Nucleus accumbens (tissue), 56 donors: Measurements from ENCODE around the gene HEBP2.

Experiments
- DNase-seq, 56 donors: peaks; one replicate each; lab custom pipeline; 2025; lab: John Stamatoyannopoulos, UW

HEBP2 gene

GRCh38 chr6:138396709-138397108 is 7.3 kb upstream of the HEBP2 start:
- DNase-seq = no peak

DNA sequence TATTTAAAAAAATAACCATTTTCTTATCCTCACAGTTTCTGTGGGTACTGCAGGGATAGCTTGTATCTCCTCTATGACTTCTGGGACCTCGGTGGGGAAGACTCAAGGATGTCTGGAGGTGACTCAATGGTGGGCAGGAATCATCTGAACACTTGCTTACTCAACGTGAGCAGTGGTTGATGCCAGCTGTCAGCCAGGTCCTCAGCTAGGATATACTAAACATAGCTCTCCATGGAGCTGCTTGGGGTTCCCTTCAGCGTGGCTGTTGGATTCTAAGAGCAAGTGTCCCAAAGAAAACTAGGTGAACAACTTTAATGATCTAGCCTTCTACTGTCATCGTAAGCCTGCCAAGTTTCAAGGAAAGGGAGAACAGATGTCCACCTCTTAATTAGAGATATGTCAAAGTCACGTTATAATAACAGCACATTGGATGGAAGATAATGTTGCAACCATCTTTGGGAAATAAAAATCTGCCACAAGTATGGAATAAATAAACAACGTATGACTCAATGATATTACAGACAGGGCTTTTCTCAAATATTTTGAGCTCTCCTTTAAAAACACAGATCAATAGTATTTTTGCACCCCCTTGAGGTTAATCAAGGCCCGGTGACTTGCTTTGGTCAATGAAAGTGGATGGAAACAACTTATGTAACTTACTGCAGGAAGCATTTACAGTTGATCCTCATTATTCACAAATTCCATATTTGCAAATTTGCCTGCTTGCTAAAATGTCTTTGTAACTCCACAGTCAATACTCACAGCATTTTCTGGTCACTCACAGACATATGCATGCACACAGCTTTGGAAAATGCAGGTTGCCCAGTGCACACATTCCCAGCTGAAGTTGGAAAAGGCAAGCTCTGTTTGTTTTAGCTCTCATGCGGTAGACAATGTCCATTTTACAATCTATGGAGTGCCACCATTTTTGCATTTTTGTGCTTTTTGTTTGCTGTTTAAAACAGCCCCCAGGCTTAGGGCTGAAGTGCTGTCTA is 6.6 kb upstream of the HEBP2 start:
- no peak for DNase-seq

GRCh38 chr6:138400326-138400725 is 3.7 kb upstream of the HEBP2 start:
- no peak for DNase-seq

DNA sequence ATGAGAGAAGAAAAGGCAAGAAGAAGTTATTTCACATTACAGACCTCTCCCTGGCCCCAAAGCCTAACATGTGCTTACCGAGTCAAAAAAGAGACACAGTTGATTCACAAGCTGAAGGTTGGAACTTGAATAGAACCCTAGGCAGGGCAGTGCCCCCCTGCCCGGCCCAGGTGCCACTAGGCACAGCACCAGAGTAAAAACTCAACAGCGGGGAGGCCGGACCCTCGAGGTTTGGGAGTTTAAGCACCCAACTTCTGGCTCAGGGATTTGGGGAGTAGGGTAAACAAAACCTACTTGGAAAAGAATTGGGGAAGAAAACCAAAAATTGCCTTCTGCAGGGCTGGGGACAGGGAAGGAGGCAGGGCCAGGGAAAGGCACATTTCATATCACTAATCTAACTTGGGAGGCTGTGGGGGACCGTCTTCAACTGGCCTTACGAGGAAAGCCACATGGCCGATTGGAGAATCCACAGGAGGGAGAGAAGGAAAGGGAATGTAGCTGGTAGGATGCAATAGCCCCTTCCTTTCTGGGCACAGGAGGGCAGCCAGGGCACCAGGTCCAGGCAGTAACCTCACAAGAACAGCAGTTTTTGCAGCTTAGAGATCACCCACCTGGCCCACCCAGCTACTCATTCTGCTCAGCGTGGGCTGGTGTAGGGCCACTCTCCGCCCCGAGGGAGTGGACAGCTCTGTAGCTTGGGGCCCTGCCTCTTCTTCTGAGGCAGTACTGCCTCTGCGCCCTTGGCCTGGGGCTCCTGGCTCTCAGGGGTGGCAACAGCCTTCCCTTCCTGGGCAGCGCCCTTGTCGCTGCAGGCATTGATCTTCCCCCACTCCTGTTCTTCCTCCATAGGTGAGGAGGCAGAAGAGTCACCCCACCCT is 1.8 kb upstream of the HEBP2 start:
- DNase-seq = no peak

DNA sequence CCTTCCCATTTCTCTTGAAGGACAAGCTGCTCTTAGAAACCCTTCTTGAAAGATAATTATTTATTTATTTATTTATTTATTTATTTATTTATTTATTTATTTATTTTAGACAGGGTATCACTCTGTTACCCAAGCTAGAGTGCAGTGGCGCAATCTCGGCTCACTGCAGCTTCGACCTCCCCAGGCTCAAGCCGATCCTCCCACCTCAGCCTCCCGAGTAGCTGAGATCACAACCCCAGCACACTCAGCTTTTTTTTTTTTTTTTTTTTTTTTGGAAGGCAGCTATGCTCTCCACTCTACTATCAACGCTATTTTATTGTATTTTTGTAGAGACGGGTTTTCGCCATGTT is 1.2 kb upstream of the HEBP2 start:
- no peak for DNase-seq

GRCh38 chr6:138403324-138403800 is 661 bp upstream of the HEBP2 start:
- peak in 18 of 56 donors; percentile 7 to 46 (median 22) for DNase-seq

GRCh38 chr6:138404666-138405337 is 779 bp downstream of the HEBP2 start:
- DNase-seq = peak in 12 of 56 donors; percentile 10 to 55 (median 28)

- no peak for DNase-seq
Measured at GRCh38 chr6:138405816-138406413, 1.9 kb downstream of the HEBP2 start.

DNA sequence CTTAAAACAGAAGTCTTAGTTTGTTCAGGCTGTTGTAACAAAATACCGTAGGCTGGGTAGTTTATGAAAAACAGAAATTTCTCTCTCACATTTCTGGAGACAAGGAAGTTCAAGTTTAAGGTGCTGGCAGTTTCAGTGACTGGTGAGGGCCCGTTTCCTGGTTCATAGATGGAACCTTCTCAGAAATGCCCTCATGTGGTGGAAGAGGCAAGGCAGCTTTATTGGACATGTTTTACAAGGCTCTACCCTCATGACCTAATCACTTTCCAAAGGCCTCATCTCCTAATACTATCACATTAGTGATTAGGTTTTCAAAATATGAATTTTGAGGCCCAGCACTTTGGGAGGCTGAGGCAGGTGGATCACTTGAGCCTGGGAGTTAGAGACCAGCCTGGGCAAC is 2.4 kb downstream of the HEBP2 start:
- no peak for DNase-seq

- no peak for DNase-seq
Measured at GRCh38 chr6:138410048-138410735, 6.2 kb downstream of the HEBP2 start.

DNA sequence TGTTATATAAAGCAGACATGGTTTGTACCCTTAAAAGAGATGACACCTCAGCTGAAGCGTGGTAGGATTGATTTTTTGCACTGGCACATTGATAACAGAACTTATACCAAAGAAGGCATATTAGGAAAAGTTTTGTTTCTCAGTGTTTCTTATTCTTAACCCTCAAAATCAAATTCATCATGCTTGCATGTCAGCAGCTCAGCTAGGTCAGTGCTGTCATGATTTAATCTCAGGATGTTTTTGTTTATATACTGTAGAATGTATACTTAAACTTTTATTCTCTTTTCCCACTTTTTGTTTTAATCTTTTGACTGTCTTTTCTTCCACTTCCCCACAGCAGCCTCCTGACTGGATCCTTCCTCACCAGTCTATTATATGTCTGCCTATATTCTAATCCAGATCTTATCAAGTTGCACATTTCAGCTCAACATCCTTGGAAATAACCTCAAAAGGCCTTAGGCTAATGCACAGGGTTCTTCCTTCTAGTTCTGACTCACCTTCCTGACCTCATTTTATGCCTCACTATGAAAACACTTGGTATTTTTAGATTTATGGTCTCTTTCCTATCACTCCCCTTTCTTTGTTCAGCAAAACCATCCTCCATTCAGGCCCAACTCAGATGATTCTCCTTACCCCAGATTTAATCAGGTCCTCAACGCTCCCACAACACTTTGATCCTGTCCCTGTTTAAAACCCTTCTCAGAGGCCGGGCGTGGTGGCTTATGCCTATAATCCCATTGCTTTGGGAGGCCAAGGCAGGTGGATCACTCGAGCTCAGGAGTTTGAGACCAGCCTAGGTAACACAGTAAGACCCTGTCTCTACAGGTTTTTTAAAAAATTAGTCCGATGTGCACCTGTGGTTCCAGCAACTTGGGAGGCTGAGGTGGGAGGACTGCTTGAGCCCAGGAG is 7.2 kb downstream of the HEBP2 start:
- DNase-seq = no peak

DNA sequence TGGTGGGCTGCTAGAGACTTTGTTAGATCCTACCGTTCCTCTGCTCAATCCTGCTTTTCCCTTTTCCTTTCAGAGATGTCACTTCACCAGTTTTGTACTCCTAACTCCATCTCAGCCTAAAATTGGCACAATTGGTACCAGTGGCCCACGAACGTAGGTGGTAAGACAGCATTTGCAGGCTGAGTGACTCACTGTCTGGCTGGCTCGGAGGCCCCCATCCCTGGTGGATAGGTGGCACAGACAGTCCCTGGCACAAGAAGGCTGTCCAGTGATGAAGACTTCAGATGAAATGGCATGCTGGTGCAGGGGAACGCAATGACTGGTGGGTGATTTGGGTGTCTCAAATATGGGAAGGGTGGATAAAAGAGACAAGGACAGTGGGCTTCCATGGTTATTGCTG is 11.1 kb downstream of the HEBP2 start:
- DNase-seq = no peak

- DNase-seq = no peak
Measured at GRCh38 chr6:138416206-138416605, 12.2 kb downstream of the HEBP2 start.

DNA sequence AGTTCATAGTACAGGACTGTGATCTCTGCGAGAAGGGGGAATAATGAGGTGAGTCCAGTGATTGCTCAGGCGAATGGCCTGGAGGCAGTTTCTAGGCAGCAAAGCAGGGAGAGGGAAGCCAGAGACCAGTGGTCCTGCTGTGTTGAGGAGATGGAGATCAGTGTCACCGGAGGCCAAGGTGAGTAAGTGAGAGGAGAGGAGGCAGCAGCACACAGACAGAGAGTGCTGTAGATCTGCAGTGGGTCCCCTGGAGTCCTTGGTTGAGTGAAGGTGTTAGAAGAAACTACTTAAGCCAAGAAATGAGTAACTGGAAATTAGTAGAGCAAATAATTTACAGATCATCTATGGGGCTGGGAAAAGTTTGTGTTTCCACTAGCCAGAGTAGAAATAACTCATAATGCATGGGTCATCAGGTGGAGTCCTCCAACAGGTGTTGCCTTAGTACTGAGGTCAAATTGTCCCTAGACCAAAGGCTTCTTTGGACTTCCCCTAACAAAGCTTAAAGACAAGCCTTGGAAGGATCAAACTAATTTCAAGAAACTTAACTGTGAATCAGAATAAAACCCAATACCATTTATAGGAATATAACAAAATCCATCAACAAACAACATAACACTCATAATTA is 13.6 kb downstream of the HEBP2 start:
- DNase-seq = no peak

- no peak for DNase-seq
Measured at GRCh38 chr6:138418118-138418742, 14.2 kb downstream of the HEBP2 start.

DNA sequence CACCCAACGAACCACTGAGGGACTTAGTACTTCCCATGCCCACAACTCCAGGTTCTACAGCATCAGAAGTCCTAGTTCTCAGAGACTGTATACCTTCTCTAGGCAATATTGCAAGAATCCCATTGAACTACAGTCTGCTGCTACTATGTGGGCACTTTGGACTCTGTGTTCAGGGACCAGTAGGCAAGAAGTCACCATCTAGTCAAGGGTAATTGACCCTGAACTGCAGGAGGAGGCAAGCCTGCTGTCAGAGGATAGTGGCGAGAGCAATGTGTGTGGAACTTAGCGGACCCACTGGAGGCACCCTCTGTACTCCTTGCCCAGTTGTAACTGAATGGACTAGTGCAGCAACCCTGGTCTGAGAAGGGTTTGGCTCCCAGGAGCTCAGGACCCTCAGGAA is 15.7 kb downstream of the HEBP2 start:
- no peak for DNase-seq

DNA sequence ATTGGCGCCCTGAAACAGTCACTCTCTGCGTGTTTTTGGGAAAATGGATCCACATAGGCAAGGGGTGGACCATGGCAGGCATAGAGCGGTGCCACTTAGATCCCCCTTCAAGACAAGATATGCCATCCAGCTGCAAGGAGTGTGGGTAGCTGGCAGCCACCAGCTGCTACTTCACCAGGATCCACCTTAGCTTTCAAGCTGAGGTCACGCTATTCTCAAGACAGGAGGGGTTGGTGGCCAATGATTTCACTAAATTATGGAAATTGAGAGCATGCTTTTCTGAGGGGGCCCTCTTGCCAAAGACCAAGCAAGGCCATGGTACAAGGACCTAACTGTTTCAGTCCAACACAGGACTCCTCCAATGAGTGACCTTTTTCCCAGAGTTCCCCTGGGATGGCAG is 16.3 kb downstream of the HEBP2 start:
- DNase-seq = no peak

GRCh38 chr6:138421089-138421488 is 17.1 kb downstream of the HEBP2 start:
- DNase-seq = no peak
